Islet of Langerhans (tissue), 1 donor: ENCODE measurements around the gene NABP1.

Experiments
- FAIRE-seq: peaks from one replicate; lab custom pipeline; 2011; peaks lifted over from hg19 to GRCh38; lab: Jason Lieb, UNC

Gene NABP1

GRCh38 chr2:191650896-191651773, 26.8 kb upstream of the NABP1 start:
- no peak for FAIRE-seq

- no peak for FAIRE-seq
Observed at GRCh38 chr2:191653667-191654391, 24.1 kb upstream of the NABP1 start.

- no peak for FAIRE-seq
Observed at GRCh38 chr2:191656391-191656790, 21.5 kb upstream of the NABP1 start.

- no peak for FAIRE-seq
Observed at GRCh38 chr2:191656792-191657191, 21.1 kb upstream of the NABP1 start.

GRCh38 chr2:191657977-191658376, 20.0 kb upstream of the NABP1 start:
- no peak for FAIRE-seq

- FAIRE-seq = no peak
Observed at GRCh38 chr2:191659198-191659597, 18.7 kb upstream of the NABP1 start.

- no peak for FAIRE-seq
Observed at GRCh38 chr2:191660575-191660974, 17.4 kb upstream of the NABP1 start.

- FAIRE-seq = no peak
Observed at GRCh38 chr2:191661097-191661924, 16.6 kb upstream of the NABP1 start.

GRCh38 chr2:191664823-191665677, 12.9 kb upstream of the NABP1 start:
- no peak for FAIRE-seq

- FAIRE-seq = no peak
Observed at GRCh38 chr2:191666226-191666625, 11.7 kb upstream of the NABP1 start.

GRCh38 chr2:191666732-191667131, 11.2 kb upstream of the NABP1 start:
- FAIRE-seq = no peak

- FAIRE-seq = no peak
Observed at GRCh38 chr2:191670076-191670475, 7.9 kb upstream of the NABP1 start.

GRCh38 chr2:191670787-191671186, 7.1 kb upstream of the NABP1 start:
- FAIRE-seq = no peak

GRCh38 chr2:191675807-191676721, 1.9 kb upstream of the NABP1 start:
- FAIRE-seq = no peak

- no peak for FAIRE-seq
Observed at GRCh38 chr2:191676790-191677645, 918 bp upstream of the NABP1 start.

GRCh38 chr2:191678437-191679100, 633 bp downstream of the NABP1 start:
- no peak for FAIRE-seq

GRCh38 chr2:191679818-191680600, 2.1 kb downstream of the NABP1 start:
- no peak for FAIRE-seq

GRCh38 chr2:191680639-191681038, 2.7 kb downstream of the NABP1 start:
- FAIRE-seq = no peak
